SK-N-SH (cell line): ENCODE data around the gene NSG2. TPM values are rescaled to one million over a fixed set of nuclear protein-coding genes. Genes with fewer than 3 reads are reported as not detected.

ENCODE experiments used
- CTCF ChIA-PET: fragments of 300-600, 350-600 bp; formaldehyde crosslinking; extraction: SDS; loops from one replicate; lab custom pipeline; 2021; lab: Yijun Ruan, JAX
- POLR2A ChIA-PET: fragments of 350-600 bp; sonication (Branson Sonifier 250); formaldehyde crosslinking; extraction: SDS; loops from one replicate; lab custom pipeline; 2020; ENCODE audit warnings: antibody characterized with exemption, inconsistent platforms; lab: Yijun Ruan, JAX
- DNase-seq: peaks from one replicate; pipeline ENCODE4 v3.0.0; 2012
- H2AFZ ChIP-seq: fragments of 200-600 bp; sonication (generic); 2 replicates; pipeline ENCODE4 v1.8.1; 2016; ENCODE audit warnings: antibody characterized with exemption, mild to moderate bottlenecking, low read depth
- H3F3A ChIP-seq: fragments of 200-600 bp; sonication (generic); replicated peaks from 2 replicates; pipeline ENCODE3; 2016; ENCODE audit warnings: antibody characterized with exemption, mild to moderate bottlenecking; ENCODE audit not compliant: insufficient read depth
- H3K27ac ChIP-seq, 2 experiments: fragments of 200-500 bp in 1 of 2; fragments of 200-600 bp in 1 of 2; sonication (Bioruptor generic) in 1 of 2; sonication (generic), shearing (Covaris generic) in 1 of 2; 2 replicates each; pipeline versions ENCODE4 v1.5.1 to v1.6.1; 2014 to 2016; ENCODE audit warnings: low read depth in 2 of 2, inconsistent platforms in 1 of 2, low read length in 1 of 2, mild to moderate bottlenecking in 1 of 2, mixed read lengths in 1 of 2
- H3K27me3 ChIP-seq: fragments of 200-600 bp; sonication (generic), shearing (Covaris generic); 2 replicates; pipeline ENCODE4 v1.6.1; 2016; ENCODE audit warnings: mixed run types; ENCODE audit not compliant: insufficient read depth
- H3K36me3 ChIP-seq, 2 experiments: fragments of 200-500 bp in 1 of 2; fragments of 200-600 bp in 1 of 2; sonication (Bioruptor generic) in 1 of 2; sonication (generic) in 1 of 2; replicated peaks in 1 of 2; 2 replicates each; pipeline versions ENCODE3 to v1.5.1; 2014 to 2016; ENCODE audit warnings: low read length in 1 of 2, mild to moderate bottlenecking in 1 of 2; ENCODE audit not compliant: insufficient read depth in 2 of 2, control insufficient read depth in 1 of 2
- H3K4me1 ChIP-seq, 2 experiments: fragments of 200-500 bp in 1 of 2; fragments of 200-600 bp in 1 of 2; sonication (Bioruptor generic) in 1 of 2; sonication (generic), shearing (Covaris generic) in 1 of 2; 2 replicates each; pipeline versions ENCODE4 v1.5.1 to v1.6.1; 2014 to 2016; ENCODE audit warnings: low read depth in 1 of 2, low read length in 1 of 2, mixed run types in 1 of 2; ENCODE audit not compliant: insufficient read depth in 2 of 2, control insufficient read depth in 1 of 2
- H3K4me2 ChIP-seq: fragments of 200-600 bp; sonication (generic), shearing (Covaris generic); 2 replicates; pipeline ENCODE4 v1.6.1; 2017; ENCODE audit warnings: mixed run types
- H3K4me3 ChIP-seq, 2 experiments: fragments of 200-500 bp in 1 of 2; fragments of 200-600 bp in 1 of 2; sonication (Bioruptor generic) in 1 of 2; sonication (generic), shearing (Covaris generic) in 1 of 2; 2 replicates each; pipeline versions ENCODE4 v1.5.1 to v1.8.1; 2014 to 2016; ENCODE audit warnings: low read depth in 2 of 2, inconsistent platforms in 1 of 2, low read length in 1 of 2, mild to moderate bottlenecking in 1 of 2, mixed read lengths in 1 of 2, moderate library complexity in 1 of 2
- H3K79me2 ChIP-seq: fragments of 200-600 bp; sonication (generic); 2 replicates; pipeline ENCODE4 v1.8.1; 2017; ENCODE audit warnings: mild to moderate bottlenecking; ENCODE audit not compliant: insufficient read depth
- H3K9ac ChIP-seq: fragments of 200-600 bp; sonication (generic); 2 replicates; pipeline ENCODE4 v1.6.1; 2017; ENCODE audit warnings: mixed run types
- H3K9me2 ChIP-seq: fragments of 200-600 bp; sonication (generic); 2 replicates; pipeline ENCODE4 v1.6.1; 2017; ENCODE audit warnings: mixed run types
- H3K9me3 ChIP-seq: fragments of 200-600 bp; sonication (generic); 2 replicates; pipeline ENCODE4 v1.6.1; 2017; ENCODE audit warnings: mixed run types, mild to moderate bottlenecking, moderate library complexity
- H4K20me1 ChIP-seq: fragments of 200-600 bp; sonication (generic); 2 replicates; pipeline ENCODE4 v1.6.1; 2017; ENCODE audit warnings: mild to moderate bottlenecking, mixed run types; ENCODE audit not compliant: insufficient read depth
- ELF1 ChIP-seq: IDR thresholded peaks from 2 replicates; pipeline ENCODE4 v1.4.0; 2012
- EP300 ChIP-seq, 2 experiments: IDR thresholded peaks; 2 replicates each; pipeline versions ENCODE4 v1.4.0 to v1.6.1; 2012; ENCODE audit warnings: borderline replicate concordance in 1 of 2, low read depth in 1 of 2, low read length in 1 of 2
- FOXJ3 ChIP-seq: sonication (generic); formaldehyde crosslinking; IDR thresholded peaks from 2 replicates; pipeline ENCODE4 v1.5.1; 2020; ENCODE audit warnings: mild to moderate bottlenecking, missing genetic modification reagents
- FOXM1 ChIP-seq: IDR thresholded peaks from 2 replicates; pipeline ENCODE4 v1.4.0; 2012; ENCODE audit warnings: low read depth, mild to moderate bottlenecking
- GABPA ChIP-seq: IDR thresholded peaks from 2 replicates; pipeline ENCODE4 v1.4.0; 2012; ENCODE audit warnings: low read depth, mild to moderate bottlenecking
- JUND ChIP-seq: IDR thresholded peaks from 2 replicates; pipeline ENCODE4 v1.4.0; 2012
- NRF1 ChIP-seq: IDR thresholded peaks from 2 replicates; pipeline ENCODE4 v1.6.1; 2012; ENCODE audit warnings: low read depth, mild to moderate bottlenecking, low read length
- POLR2AphosphoS5 ChIP-seq: IDR thresholded peaks from 2 replicates; pipeline ENCODE4 v1.6.1; 2012; ENCODE audit warnings: low read depth, low read length
- RAD21 ChIP-seq: IDR thresholded peaks from 2 replicates; pipeline ENCODE4 v1.6.1; 2012; ENCODE audit warnings: mild to moderate bottlenecking, low read length
- RCOR1 ChIP-seq: fragments of 150-350 bp; IDR thresholded peaks from 2 replicates; pipeline ENCODE4 v1.6.1; 2017; ENCODE audit warnings: antibody characterized with exemption, low read length
- RXRA ChIP-seq: IDR thresholded peaks from 2 replicates; pipeline ENCODE4 v1.4.0; 2012; ENCODE audit warnings: low read depth, mild to moderate bottlenecking, borderline replicate concordance
- TCF12 ChIP-seq: IDR thresholded peaks from 2 replicates; pipeline ENCODE4 v1.4.0; 2012
- TEAD4 ChIP-seq: IDR thresholded peaks from 2 replicates; pipeline ENCODE4 v1.4.0; 2012; ENCODE audit warnings: mild to moderate bottlenecking, borderline replicate concordance; ENCODE audit not compliant: insufficient read depth
- YY1 ChIP-seq: IDR thresholded peaks from 2 replicates; pipeline ENCODE4 v1.4.0; 2012; ENCODE audit warnings: low read depth, mild to moderate bottlenecking
- WGBS: methylation state at CpG from one replicate; pipeline ENCODE4 v1.1.6; 2017; ENCODE audit warnings: low lambda C conversion rate; 5-methylcytosine and 5-hydroxymethylcytosine counted together
- polyA plus RNA-seq, 3 experiments: library from polyadenylated mRNA; depleted of rRNA; stranded (reverse); fragments of >200 nt; gene quantifications; 2 replicates each; pipeline ENCODE4 v1.2.3, GENCODE V29; 2012
- TF ChIP-seq, protein P1 (sequence below): fragments of 200-600 bp; sonication (generic); IDR thresholded peaks from 2 replicates; pipeline ENCODE4 v1.6.1; 2017; ENCODE audit warnings: antibody characterized with exemption, mild to moderate bottlenecking, moderate library complexity
- TF ChIP-seq, protein P2 (sequence below): IDR thresholded peaks from 2 replicates; pipeline ENCODE4 v1.4.0; 2012; ENCODE audit warnings: low read depth, borderline replicate concordance
- TF ChIP-seq, protein P3 (sequence below): IDR thresholded peaks from 2 replicates; pipeline ENCODE4 v1.4.0; 2012; ENCODE audit warnings: low read depth, borderline replicate concordance

NSG2 gene
- polyA plus RNA-seq, 1 of the 3 experiments (the other 2 are of a cell fraction), result 4.3 TPM

DNA sequence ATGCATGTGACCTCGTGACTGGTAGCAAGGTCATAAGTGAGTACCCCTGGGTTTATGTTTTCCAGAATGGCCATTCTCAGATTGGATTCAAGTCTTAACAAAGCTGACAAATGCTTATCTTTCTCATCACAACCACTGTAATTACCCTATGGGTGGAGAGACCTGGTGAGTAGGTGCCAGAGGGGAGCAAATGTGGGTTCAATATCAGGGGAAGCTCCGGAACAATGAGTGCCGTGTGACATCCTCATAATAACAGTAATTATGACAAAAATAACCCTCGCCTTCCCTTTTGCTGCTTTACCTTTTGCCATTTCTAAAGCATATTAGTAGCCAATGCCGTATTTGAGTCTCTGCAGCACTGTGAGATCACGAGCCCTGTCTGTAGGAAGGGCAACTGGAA, 95.9 kb downstream of the NSG2 start (continued):
- TF ChIP-seq, protein P1, sequence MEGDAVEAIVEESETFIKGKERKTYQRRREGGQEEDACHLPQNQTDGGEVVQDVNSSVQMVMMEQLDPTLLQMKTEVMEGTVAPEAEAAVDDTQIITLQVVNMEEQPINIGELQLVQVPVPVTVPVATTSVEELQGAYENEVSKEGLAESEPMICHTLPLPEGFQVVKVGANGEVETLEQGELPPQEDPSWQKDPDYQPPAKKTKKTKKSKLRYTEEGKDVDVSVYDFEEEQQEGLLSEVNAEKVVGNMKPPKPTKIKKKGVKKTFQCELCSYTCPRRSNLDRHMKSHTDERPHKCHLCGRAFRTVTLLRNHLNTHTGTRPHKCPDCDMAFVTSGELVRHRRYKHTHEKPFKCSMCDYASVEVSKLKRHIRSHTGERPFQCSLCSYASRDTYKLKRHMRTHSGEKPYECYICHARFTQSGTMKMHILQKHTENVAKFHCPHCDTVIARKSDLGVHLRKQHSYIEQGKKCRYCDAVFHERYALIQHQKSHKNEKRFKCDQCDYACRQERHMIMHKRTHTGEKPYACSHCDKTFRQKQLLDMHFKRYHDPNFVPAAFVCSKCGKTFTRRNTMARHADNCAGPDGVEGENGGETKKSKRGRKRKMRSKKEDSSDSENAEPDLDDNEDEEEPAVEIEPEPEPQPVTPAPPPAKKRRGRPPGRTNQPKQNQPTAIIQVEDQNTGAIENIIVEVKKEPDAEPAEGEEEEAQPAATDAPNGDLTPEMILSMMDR, result no peak
- no peak for TF ChIP-seq RCOR1
- TF ChIP-seq, protein P2, sequence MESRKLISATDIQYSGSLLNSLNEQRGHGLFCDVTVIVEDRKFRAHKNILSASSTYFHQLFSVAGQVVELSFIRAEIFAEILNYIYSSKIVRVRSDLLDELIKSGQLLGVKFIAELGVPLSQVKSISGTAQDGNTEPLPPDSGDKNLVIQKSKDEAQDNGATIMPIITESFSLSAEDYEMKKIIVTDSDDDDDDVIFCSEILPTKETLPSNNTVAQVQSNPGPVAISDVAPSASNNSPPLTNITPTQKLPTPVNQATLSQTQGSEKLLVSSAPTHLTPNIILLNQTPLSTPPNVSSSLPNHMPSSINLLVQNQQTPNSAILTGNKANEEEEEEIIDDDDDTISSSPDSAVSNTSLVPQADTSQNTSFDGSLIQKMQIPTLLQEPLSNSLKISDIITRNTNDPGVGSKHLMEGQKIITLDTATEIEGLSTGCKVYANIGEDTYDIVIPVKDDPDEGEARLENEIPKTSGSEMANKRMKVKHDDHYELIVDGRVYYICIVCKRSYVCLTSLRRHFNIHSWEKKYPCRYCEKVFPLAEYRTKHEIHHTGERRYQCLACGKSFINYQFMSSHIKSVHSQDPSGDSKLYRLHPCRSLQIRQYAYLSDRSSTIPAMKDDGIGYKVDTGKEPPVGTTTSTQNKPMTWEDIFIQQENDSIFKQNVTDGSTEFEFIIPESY, result no peak
- no peak for TF ChIP-seq RAD21
- no peak for TF ChIP-seq POLR2AphosphoS5
- TF ChIP-seq TEAD4, result no peak

DNA sequence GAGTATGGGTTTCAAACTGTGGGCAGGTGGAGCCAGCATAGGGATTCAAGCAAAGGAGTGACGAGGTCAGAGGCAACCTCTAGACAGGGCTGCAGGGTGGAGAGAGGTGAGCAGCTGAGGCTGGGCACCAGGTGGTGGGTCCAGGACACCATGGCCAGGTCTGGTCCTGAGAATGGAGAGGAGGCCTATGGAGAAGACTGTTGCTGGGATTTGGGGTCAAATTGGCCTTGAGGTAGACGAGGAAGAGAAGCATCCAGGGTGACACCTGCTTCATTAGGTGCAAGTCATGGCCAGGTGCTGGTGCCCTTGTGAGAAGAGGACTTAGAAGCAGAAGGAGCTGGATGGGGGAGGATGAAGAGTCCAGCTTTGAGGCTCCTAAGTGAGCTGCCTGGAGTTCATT, 99.6 kb downstream of the NSG2 start:
- Histone ChIP-seq H3K4me3 (no peak overlapping the region), H3K4me1 (peaks cover 0 to 18% of the 10 kb centered on the region in 2 experiments; a peak in 2 of 4 replicates), H3F3A (no peaks in the 10 kb centered on the region), H4K20me1 (no peaks in the 10 kb centered on the region), H3K9me2 (no peaks in the 10 kb centered on the region), H3K9me3 (no peaks in the 10 kb centered on the region), H3K36me3 (no peaks in the 10 kb centered on the region), H3K9ac (no peak overlapping the region), H3K27ac (peak overlapping the region in 1 of 2 experiments; percentile 89; a peak in 2 of 4 replicates), H3K79me2 (no peaks in the 10 kb centered on the region), H3K4me2 (no peak overlapping the region), H2AFZ (no peak overlapping the region), H3K27me3 (no peaks in the 10 kb centered on the region)
- CTCF ChIA-PET, result interaction anchor here (0.8 to 1.9 kb wide), 5 partner anchors 16 to 172 kb away, joined by 3 to 9 read pairs (median 6); partner anchors contain the start of gene NSG2
- WGBS, result 18% methylated on average over 2 of the region's 2 CpGs
- POLR2A ChIA-PET, result interaction anchor here (0.7 to 1.5 kb wide), 2 partner anchors 49 to 167 kb away, joined by 3 to 5 read pairs; no protein-coding TSS in a partner anchor
- TF ChIP-seq TCF12 (no peak), ELF1 (no peak), GABPA (no peak)
- TF ChIP-seq, protein P3, sequence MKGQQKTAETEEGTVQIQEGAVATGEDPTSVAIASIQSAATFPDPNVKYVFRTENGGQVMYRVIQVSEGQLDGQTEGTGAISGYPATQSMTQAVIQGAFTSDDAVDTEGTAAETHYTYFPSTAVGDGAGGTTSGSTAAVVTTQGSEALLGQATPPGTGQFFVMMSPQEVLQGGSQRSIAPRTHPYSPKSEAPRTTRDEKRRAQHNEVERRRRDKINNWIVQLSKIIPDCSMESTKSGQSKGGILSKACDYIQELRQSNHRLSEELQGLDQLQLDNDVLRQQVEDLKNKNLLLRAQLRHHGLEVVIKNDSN, result no peak
- DNase-seq, result no peak

DNA sequence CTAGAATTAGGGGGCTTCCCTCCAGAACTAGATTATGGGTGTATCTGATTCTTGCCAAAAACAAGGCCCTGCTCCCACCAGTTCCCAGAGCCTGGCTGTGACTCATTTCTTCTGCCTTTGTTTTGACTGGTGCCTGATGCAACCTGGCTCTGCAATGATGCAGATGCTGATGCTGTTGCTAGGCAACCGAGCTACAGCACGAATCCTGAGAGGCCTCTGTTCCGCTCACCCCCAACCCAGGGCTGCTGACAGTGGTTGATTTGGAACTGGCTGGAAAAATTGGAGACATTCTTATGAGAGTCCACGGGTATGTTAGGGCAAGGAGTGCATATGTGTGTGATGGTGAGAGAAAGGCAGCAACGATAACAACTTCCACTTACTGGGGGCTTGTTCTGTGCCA, 100.3 kb downstream of the NSG2 start:
- Histone ChIP-seq H4K20me1 (no peaks in the 10 kb centered on the region), H3K79me2 (no peaks in the 10 kb centered on the region), H3K9me2 (no peaks in the 10 kb centered on the region), H3K27ac (peak overlapping the region in 1 of 2 experiments; percentile 89; a peak in 2 of 4 replicates), H3K9ac (no peak overlapping the region), H3K36me3 (no peaks in the 10 kb centered on the region), H3F3A (no peaks in the 10 kb centered on the region), H2AFZ (no peak overlapping the region), H3K4me1 (peaks cover 0 to 18% of the 10 kb centered on the region in 2 experiments; a peak in 2 of 4 replicates), H3K4me3 (no peak overlapping the region), H3K27me3 (no peaks in the 10 kb centered on the region), H3K9me3 (no peaks in the 10 kb centered on the region), H3K4me2 (no peak overlapping the region)
- peak; percentile 87 for DNase-seq
- ChIA-PET POLR2A (interaction anchor here (1.0 to 1.5 kb wide), 2 partner anchors 17 to 50 kb away, joined by 4 to 5 read pairs; no protein-coding TSS in a partner anchor), CTCF (interaction anchor here (0.8 to 1.9 kb wide), 5 partner anchors 15 to 172 kb away, joined by 3 to 9 read pairs (median 6); partner anchors contain the start of gene NSG2)
- 29% methylated on average over 5 of the region's 5 CpGs for WGBS
- no peak for TF ChIP-seq RAD21
- no peak for TF ChIP-seq GABPA
- TF ChIP-seq NRF1, result no peak
- no peak for TF ChIP-seq YY1
- peak; percentile 69; the same call in 1 of the 2 replicates for TF ChIP-seq FOXJ3 (CRISPR knock-in tag)
- TF ChIP-seq EP300 (IDR thresholded peaks at IDR 0.05; ENCODE audit: borderline replicate concordance in 1 of 2, low read depth in 1 of 2, low read length in 1 of 2), result no peak
- TF ChIP-seq, protein P3, result no peak
- TF ChIP-seq FOXM1, result no peak
- TF ChIP-seq JUND, result no peak
- no peak for TF ChIP-seq RXRA
